ENCODE data around the gene BCORL1. TPM values are rescaled to one million over a fixed set of nuclear protein-coding genes. Genes with fewer than 3 reads are reported as not detected.

The BCORL1 gene
- total RNA-seq (2022; extraction: Qiagen RNA extraction; ENCODE audit: low read depth) = 5.6 to 10.3 TPM (median 9.3 TPM) in 5 replicates

GRCh38 chrX:129982300-129983251 is at the start of gene BCORL1:
TSS of gene BCORL1 (plus strand) at chrX:129982635. CDS start at chrX:130005232, 22,597 bp downstream.

Other genes starting within 250 kb of the BCORL1 start
- gene XPNPEP2, start 243.7 kb upstream of the BCORL1 start, total RNA-seq (2022; extraction: Qiagen RNA extraction; ENCODE audit: low read depth) = not detected in 5 replicates
- gene SASH3, start 202.7 kb upstream of the BCORL1 start, total RNA-seq (2022; extraction: Qiagen RNA extraction; ENCODE audit: low read depth) = not detected in 5 replicates
- 39.6 to 41.4 TPM (median 41.0 TPM) in 5 replicates for gene ZDHHC9, start 138.7 kb upstream of the BCORL1 start, total RNA-seq (2022; extraction: Qiagen RNA extraction; ENCODE audit: low read depth)
- gene UTP14A, start 76.5 kb upstream of the BCORL1 start, total RNA-seq (2022; extraction: Qiagen RNA extraction; ENCODE audit: low read depth) = 46.8 to 51.3 TPM (median 48.2 TPM) in 5 replicates
- 32.9 to 38.8 TPM (median 35.4 TPM) in 5 replicates for gene ELF4, start 127.9 kb downstream of the BCORL1 start, total RNA-seq (2022; extraction: Qiagen RNA extraction; ENCODE audit: low read depth)
- gene AIFM1, start 183.2 kb downstream of the BCORL1 start, total RNA-seq (2022; extraction: Qiagen RNA extraction; ENCODE audit: low read depth) = 69.6 to 76.8 TPM (median 74.0 TPM) in 5 replicates
- gene RAB33A, start 189.3 kb downstream of the BCORL1 start, total RNA-seq (2022; extraction: Qiagen RNA extraction; ENCODE audit: low read depth) = 0.21 to 0.57 TPM (median 0.25 TPM) in 4 of 5 replicates, not detected in the other